ENCODE data around the gene ZNF519. TPM values are rescaled to one million over a fixed set of nuclear protein-coding genes. Genes with fewer than 3 reads are reported as not detected.

Gene ZNF519
- total and polyA plus RNA-seq, 3 donors from 2014 or later, result 3.8 to 18.7 (median 12.6) TPM

GRCh38 chr18:14106906-14107305 is 25.3 kb downstream of the ZNF519 start:
- TF ChIP-seq, protein P1, sequence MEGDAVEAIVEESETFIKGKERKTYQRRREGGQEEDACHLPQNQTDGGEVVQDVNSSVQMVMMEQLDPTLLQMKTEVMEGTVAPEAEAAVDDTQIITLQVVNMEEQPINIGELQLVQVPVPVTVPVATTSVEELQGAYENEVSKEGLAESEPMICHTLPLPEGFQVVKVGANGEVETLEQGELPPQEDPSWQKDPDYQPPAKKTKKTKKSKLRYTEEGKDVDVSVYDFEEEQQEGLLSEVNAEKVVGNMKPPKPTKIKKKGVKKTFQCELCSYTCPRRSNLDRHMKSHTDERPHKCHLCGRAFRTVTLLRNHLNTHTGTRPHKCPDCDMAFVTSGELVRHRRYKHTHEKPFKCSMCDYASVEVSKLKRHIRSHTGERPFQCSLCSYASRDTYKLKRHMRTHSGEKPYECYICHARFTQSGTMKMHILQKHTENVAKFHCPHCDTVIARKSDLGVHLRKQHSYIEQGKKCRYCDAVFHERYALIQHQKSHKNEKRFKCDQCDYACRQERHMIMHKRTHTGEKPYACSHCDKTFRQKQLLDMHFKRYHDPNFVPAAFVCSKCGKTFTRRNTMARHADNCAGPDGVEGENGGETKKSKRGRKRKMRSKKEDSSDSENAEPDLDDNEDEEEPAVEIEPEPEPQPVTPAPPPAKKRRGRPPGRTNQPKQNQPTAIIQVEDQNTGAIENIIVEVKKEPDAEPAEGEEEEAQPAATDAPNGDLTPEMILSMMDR (IDR thresholded peaks at IDR 0.05), result no peak
- TF ChIP-seq POLR2A (IDR thresholded peaks at IDR 0.05), result no peak
- 97 to 99% methylated on average over 3 of the region's 3 CpGs for WGBS, 2 donors
- Histone ChIP-seq H3K27ac (no peak overlapping the region), H3K4me3 (no peak overlapping the region), H3K36me3 (ENCODE audit: low read depth, missing control alignments) (no peaks in the 10 kb centered on the region), H3K9me3 (no peaks in the 10 kb centered on the region), H3K4me1 (no peaks in the 10 kb centered on the region), H3K27me3 (no peaks in the 10 kb centered on the region)
- intact Hi-C loops (cut with DNase I; ENCODE audit: low total_unique reads), result no loop called here
- DNase-seq, result no peak

DNA sequence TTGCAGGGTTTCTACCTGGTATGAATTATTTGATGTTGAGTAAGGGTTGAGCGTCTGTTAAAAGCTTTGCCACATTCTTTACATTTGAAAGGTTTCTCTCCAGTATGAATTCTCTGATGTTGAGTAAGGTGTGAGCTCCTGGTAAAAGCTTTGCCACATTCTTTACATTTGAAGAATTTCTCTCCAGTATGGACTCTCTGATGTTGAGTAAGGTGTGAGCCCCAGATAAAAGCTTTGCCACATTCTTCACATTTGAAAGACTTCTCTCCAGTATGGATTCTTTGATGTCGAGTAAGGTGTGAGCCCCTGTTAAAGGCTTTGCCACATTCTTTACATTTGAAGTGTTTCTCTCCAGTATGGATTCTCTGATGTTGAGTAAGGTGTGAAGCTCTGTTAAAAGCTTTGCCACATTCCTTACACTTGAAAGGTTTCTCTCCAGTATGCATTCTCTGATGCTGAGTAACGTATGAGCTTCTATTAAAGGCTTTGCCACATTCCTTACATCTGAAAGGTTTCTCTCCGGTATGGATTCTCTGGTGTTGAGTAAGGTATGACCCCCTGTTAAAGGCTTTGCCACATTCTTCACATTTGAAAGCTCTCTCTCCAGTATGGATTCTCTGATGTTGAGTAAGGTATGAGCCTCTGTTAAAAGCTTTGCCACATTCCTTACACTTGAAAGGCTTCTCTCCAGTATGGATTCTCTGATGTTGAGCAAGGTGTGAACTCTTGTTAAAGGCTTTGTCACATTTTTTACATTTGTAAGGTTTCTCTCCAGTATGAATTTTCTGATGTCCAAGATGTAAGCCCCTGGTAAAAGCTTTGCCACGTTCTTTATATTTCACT is 27.1 kb downstream of the ZNF519 start:
- WGBS, 2 donors, result 96 to 97% methylated on average over 5 of the region's 5 CpGs
- no peaks in the 10 kb centered on the region for H3K9me3 ChIP-seq
- H3K36me3 ChIP-seq (ENCODE audit: low read depth, missing control alignments), result no peaks in the 10 kb centered on the region
- H3K4me3 ChIP-seq, result no peak overlapping the region
- no peak for DNase-seq
- no peak overlapping the region for H3K27ac ChIP-seq
- no peak for TF ChIP-seq POLR2A (IDR thresholded peaks at IDR 0.05)
- TF ChIP-seq, protein P1 (IDR thresholded peaks at IDR 0.05), result no peak
- no peaks in the 10 kb centered on the region for H3K4me1 ChIP-seq
- H3K27me3 ChIP-seq, result no peaks in the 10 kb centered on the region
- intact Hi-C loops (cut with DNase I; ENCODE audit: low total_unique reads), result no loop called here

DNA sequence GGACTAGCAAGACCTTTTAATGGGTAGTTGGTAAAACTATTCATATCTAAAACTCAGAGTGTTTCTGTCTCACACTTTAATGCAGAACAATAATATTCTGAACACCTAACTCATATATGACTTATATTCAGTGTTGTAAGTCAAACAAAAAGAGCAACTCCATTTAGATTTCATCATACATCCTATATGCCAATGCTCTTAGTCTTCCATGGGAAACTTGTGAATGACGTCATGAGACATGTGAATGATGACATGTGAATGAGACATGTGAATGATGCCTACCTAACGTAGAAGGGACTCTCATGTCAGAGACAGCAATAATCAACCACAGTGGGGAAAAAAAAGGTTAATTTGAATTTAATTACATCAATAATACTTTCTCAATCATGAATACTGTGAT is 28.0 kb downstream of the ZNF519 start:
- intact Hi-C loops (cut with DNase I; ENCODE audit: low total_unique reads), result no loop called here
- no peaks in the 10 kb centered on the region for H3K9me3 ChIP-seq
- DNase-seq, result no peak
- H3K27ac ChIP-seq, result no peak overlapping the region
- WGBS, 2 donors, result 93 to 96% methylated on average over 2 of the region's 2 CpGs
- no peaks in the 10 kb centered on the region for H3K36me3 ChIP-seq (ENCODE audit: low read depth, missing control alignments)
- H3K4me1 ChIP-seq, result no peaks in the 10 kb centered on the region
- no peak overlapping the region for H3K4me3 ChIP-seq
- TF ChIP-seq POLR2A (IDR thresholded peaks at IDR 0.05), result no peak
- TF ChIP-seq, protein P1 (IDR thresholded peaks at IDR 0.05), result no peak
- no peaks in the 10 kb centered on the region for H3K27me3 ChIP-seq

DNA sequence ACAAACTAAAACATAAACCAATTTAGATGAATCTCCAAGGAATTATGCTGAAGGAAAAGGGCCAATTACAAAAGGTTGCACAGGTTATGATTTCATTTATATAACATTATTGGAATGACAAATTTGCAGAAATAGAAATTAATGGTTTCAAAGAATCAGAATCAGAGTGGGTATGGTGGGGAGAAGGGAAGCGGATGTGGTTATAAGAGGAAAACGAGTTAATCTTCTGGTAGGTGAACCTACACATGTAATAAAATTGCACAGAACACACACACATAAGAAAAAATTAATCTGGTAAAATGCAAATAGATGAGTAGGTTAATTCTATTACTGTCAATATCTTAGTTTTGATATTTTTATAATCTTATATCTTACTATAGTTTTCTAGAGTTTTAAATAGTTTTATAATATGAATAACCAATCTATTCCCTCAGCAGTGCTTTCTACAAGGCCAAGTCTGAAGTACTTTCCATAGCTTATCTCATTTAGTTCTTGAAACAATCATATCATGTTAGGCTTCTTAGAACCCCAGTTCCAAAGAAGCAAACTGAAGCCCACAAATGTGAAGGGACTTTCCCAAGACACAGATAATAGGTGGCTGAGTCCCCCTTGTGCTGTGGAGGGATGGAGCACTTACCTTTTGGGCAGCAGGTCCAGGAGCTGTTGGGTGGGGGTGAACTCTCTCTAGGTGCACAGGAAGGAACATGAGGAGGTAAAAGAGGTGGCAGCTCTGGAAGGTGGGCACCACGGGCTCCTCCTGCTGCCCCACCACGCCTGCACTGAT is 31.5 kb downstream of the ZNF519 start:
- no peak overlapping the region for H3K27ac ChIP-seq
- intact Hi-C loops (cut with DNase I; ENCODE audit: low total_unique reads), result no loop called here
- no peak overlapping the region for H3K4me3 ChIP-seq
- no peaks in the 10 kb centered on the region for H3K27me3 ChIP-seq
- WGBS, 2 donors, result 93 to 95% methylated on average over 2 to 4 of the region's 4 CpGs
- no peaks in the 10 kb centered on the region for H3K36me3 ChIP-seq (ENCODE audit: low read depth, missing control alignments)
- H3K4me1 ChIP-seq, result no peaks in the 10 kb centered on the region
- no peak for TF ChIP-seq POLR2A (IDR thresholded peaks at IDR 0.05)
- TF ChIP-seq, protein P1 (IDR thresholded peaks at IDR 0.05), result no peak
- no peak for DNase-seq
- no peaks in the 10 kb centered on the region for H3K9me3 ChIP-seq
